HCT116 (cell line): ENCODE results near the gene KCNJ1. TPM values are rescaled to one million over a fixed set of nuclear protein-coding genes. Genes with fewer than 3 reads are reported as not detected.

Experiments used
- ATAC-seq: fragments of 200-7000 bp; cut with Tn5 transposase; 2 replicates; pipeline ENCODE4 v1.9.1; 2020; ENCODE audit warnings: mild to moderate bottlenecking, moderate library complexity
- BruUV-seq: library from RNA; stranded (reverse); fragments of 400-500 nt; replicated peaks from 2 replicates; lab custom pipeline; 2021; lab: Mats Ljungman, UMichigan
- CTCF ChIA-PET: fragments of 300-600 bp; sonication (Branson Sonifier 250); formaldehyde crosslinking; loops from one replicate; lab custom pipeline; 2021; ENCODE audit warnings: antibody characterized with exemption; lab: Charles Lee
- POLR2A ChIA-PET: fragments of 300-600, 350-600 bp; sonication (Branson Sonifier 250); formaldehyde crosslinking; loops from one replicate; lab custom pipeline; 2021; ENCODE audit warnings: antibody characterized with exemption; lab: Charles Lee
- RAD21 ChIA-PET, 2 experiments: fragments of 300-600 bp; sonication (Branson Sonifier 250); formaldehyde crosslinking; loops; one replicate each; lab custom pipeline; 2023; ENCODE audit warnings: low total read pairs in 2 of 2; ENCODE audit not compliant: uncharacterized antibody in 2 of 2, unreplicated experiment in 2 of 2, low non-redundant PET in 1 of 2; lab: Charles Lee
- DNase-seq: peaks from one replicate; pipeline ENCODE4 v3.0.0-alpha.2; 2010; ENCODE audit warnings: low read depth, low spot score
- H2AFZ ChIP-seq: fragments of 200-600 bp; shearing (Covaris generic), sonication (generic); 2 replicates; pipeline ENCODE4 v1.6.1; 2017; ENCODE audit warnings: low read depth, mixed run types, mixed read lengths, antibody characterized with exemption, low read length; ENCODE audit not compliant: poor library complexity, severe bottlenecking
- H3K27ac ChIP-seq: 2 replicates; pipeline ENCODE4 v1.5.1; 2012; ENCODE audit warnings: low read depth, low read length
- H3K27me3 ChIP-seq: fragments of 200-600 bp; sonication (generic); 2 replicates; pipeline ENCODE4 v1.6.1; 2016; ENCODE audit warnings: mixed run types, low read length, mixed read lengths; ENCODE audit not compliant: insufficient read depth
- H3K36me3 ChIP-seq, 2 experiments: fragments of 200-500 bp in 1 of 2; fragments of 200-600 bp in 1 of 2; sonication (Bioruptor generic) in 1 of 2; sonication (generic) in 1 of 2; 2 replicates each; pipeline versions ENCODE4 v1.5.1 to v1.6.1; 2014 to 2016; ENCODE audit warnings: low read length in 2 of 2, inconsistent platforms in 1 of 2, mixed read lengths in 1 of 2, mixed run types in 1 of 2; ENCODE audit not compliant: insufficient read depth in 2 of 2, control insufficient read depth in 1 of 2
- H3K4me1 ChIP-seq, 2 experiments: fragments of 200-600 bp in 1 of 2; sonication (generic) in 1 of 2; 2 replicates each; pipeline versions ENCODE4 v1.5.1 to v1.6.1; 2012 to 2017; ENCODE audit warnings: low read length in 2 of 2, inconsistent platforms in 1 of 2, mild to moderate bottlenecking in 1 of 2, mixed read lengths in 1 of 2, mixed run types in 1 of 2, moderate library complexity in 1 of 2; ENCODE audit not compliant: insufficient read depth in 2 of 2, control insufficient read depth in 1 of 2
- H3K4me2 ChIP-seq: fragments of 200-600 bp; sonication (generic); 2 replicates; pipeline ENCODE4 v1.6.1; 2017; ENCODE audit warnings: mixed run types, low read length, mixed read lengths
- H3K4me3 ChIP-seq, 2 experiments: fragments of 200-600 bp in 1 of 2; sonication (generic) in 1 of 2; replicated peaks in 1 of 2; 2 replicates each; pipeline ENCODE4 v1.5.1; 2011 to 2016; ENCODE audit warnings: low read length in 2 of 2, control low read depth in 1 of 2, low read depth in 1 of 2, mild to moderate bottlenecking in 1 of 2, mixed read lengths in 1 of 2, mixed run types in 1 of 2
- H3K79me2 ChIP-seq: fragments of 200-600 bp; sonication (generic); 2 replicates; pipeline ENCODE4 v1.6.1; 2017; ENCODE audit warnings: mild to moderate bottlenecking, mixed run types, low read length, moderate library complexity, mixed read lengths; ENCODE audit not compliant: insufficient read depth
- H3K9ac ChIP-seq: fragments of 200-600 bp; sonication (generic); 2 replicates; pipeline ENCODE4 v1.6.1; 2016; ENCODE audit warnings: low read length, mixed read lengths
- H3K9me2 ChIP-seq: fragments of 200-600 bp; sonication (generic), shearing (Covaris generic); 2 replicates; pipeline ENCODE4 v1.6.1; 2017; ENCODE audit warnings: mixed run types, mild to moderate bottlenecking, moderate library complexity; ENCODE audit not compliant: insufficient read depth
- H3K9me3 ChIP-seq, 2 experiments: fragments of 200-500 bp in 1 of 2; fragments of 200-600 bp in 1 of 2; sonication (Bioruptor generic) in 1 of 2; sonication (generic) in 1 of 2; 2 replicates each; pipeline ENCODE4 v1.6.1; 2014 to 2017; ENCODE audit warnings: low read length in 2 of 2, mixed read lengths in 2 of 2, inconsistent platforms in 1 of 2, low read depth in 1 of 2, mild to moderate bottlenecking in 1 of 2, mixed run types in 1 of 2, moderate library complexity in 1 of 2; ENCODE audit not compliant: control insufficient read depth in 1 of 2, insufficient read depth in 1 of 2
- H4K20me1 ChIP-seq: fragments of 200-600 bp; sonication (generic), shearing (Covaris generic); 2 replicates; pipeline ENCODE4 v1.6.1; 2017; ENCODE audit warnings: mixed run types, mild to moderate bottlenecking, moderate library complexity; ENCODE audit not compliant: insufficient read depth
- CEBPB ChIP-seq: IDR thresholded peaks from 2 replicates; pipeline ENCODE4 v1.6.1; 2012; ENCODE audit warnings: low read depth
- CTCF ChIP-seq, 3 experiments: fragments of 200-600 bp in 1 of 3; sonication (generic) in 1 of 3; IDR thresholded peaks in 2 of 3; conservative IDR thresholded peaks in 1 of 3; 2 replicates each; pipeline ENCODE4 v1.5.1; 2012 to 2017; ENCODE audit warnings: low read depth in 2 of 3, low read length in 2 of 3, antibody characterized with exemption in 1 of 3, borderline replicate concordance in 1 of 3, control low read depth in 1 of 3, mild to moderate bottlenecking in 1 of 3, mixed read lengths in 1 of 3, mixed run types in 1 of 3, moderate library complexity in 1 of 3; ENCODE audit not compliant: insufficient read depth in 1 of 3
- RAD21 ChIP-seq: IDR thresholded peaks from 2 replicates; pipeline ENCODE4 v1.6.1; 2012; ENCODE audit warnings: low read depth, mild to moderate bottlenecking
- TCF7L2 ChIP-seq: IDR thresholded peaks from 2 replicates; pipeline ENCODE4 v1.7.0; 2011; ENCODE audit warnings: borderline replicate concordance, inconsistent platforms; ENCODE audit not compliant: insufficient read depth, insufficient read length; ENCODE audit errors: extremely low read depth
- YY1 ChIP-seq: IDR thresholded peaks from 2 replicates; pipeline ENCODE4 v1.6.1; 2011; ENCODE audit warnings: low read length, low read depth, moderate library complexity, mild to moderate bottlenecking; ENCODE audit not compliant: insufficient replicate concordance; ENCODE audit errors: extremely low read depth
- ZBTB33 ChIP-seq: IDR thresholded peaks from 2 replicates; pipeline ENCODE4 v1.6.1; 2011; ENCODE audit warnings: mild to moderate bottlenecking, low read length, moderate library complexity; ENCODE audit not compliant: insufficient replicate concordance; ENCODE audit errors: extremely low read depth
- intact Hi-C: fragments of 100-400 bp; cut with micrococcal nuclease; formaldehyde crosslinking; loops from 2 replicates; pipeline ENCODE4 v1.10.0; 2022
- total RNA-seq: library from RNA; stranded (reverse); gene quantifications from one replicate; pipeline ENCODE4 v1.2.1, GENCODE V29; 2021; ENCODE audit not compliant: unreplicated experiment

The KCNJ1 gene
- total RNA-seq, 1 experiment from 2014 or later, result 0.15 TPM

GRCh38 chr11:128803011-128803410 is 64.1 kb downstream of the KCNJ1 start:
- H4K20me1 ChIP-seq, result no peaks in the 10 kb centered on the region
- no peak overlapping the region for H3K4me2 ChIP-seq
- H3K9me3 ChIP-seq, result no peaks in the 10 kb centered on the region
- H3K79me2 ChIP-seq, result no peaks in the 10 kb centered on the region
- ChIA-PET CTCF (interaction anchor here (0.9 to 1.4 kb wide), 5 partner anchors 13 to 645 kb away, joined by 3 to 10 read pairs (median 3); no protein-coding TSS in a partner anchor), POLR2A (no interaction called here), RAD21 (no interaction called here)
- BruUV-seq, result no TSS peak
- H3K4me1 ChIP-seq, result no peaks in the 10 kb centered on the region
- no peaks in the 10 kb centered on the region for H3K9me2 ChIP-seq
- no peak for TF ChIP-seq ZBTB33
- TF ChIP-seq TCF7L2, result no peak
- no peak for TF ChIP-seq CEBPB
- no peak overlapping the region for H3K9ac ChIP-seq
- H3K27ac ChIP-seq, result no peak overlapping the region
- no peak for ATAC-seq
- no peak for DNase-seq
- no peak overlapping the region for H2AFZ ChIP-seq
- no peak overlapping the region for H3K4me3 ChIP-seq
- H3K36me3 ChIP-seq, result no peaks in the 10 kb centered on the region
- H3K27me3 ChIP-seq, result peaks cover 41% of the 10 kb centered on the region
- intact Hi-C loops, result no loop called here

- no TSS peak for BruUV-seq
- no peak for TF ChIP-seq YY1
- TF ChIP-seq RAD21, result peak; percentile 38; the same call in 1 of the 2 replicates
- peak; percentile 38 to 69 (median 68); a peak in 5 of 6 replicates for TF ChIP-seq CTCF (IDR thresholded peaks at IDR 0.05 in 2 of 3, conservative IDR thresholded peaks at IDR 0.05 in 1 of 3; ENCODE audit: borderline replicate concordance in 1 of 3, insufficient read depth in 1 of 3, low read depth in 2 of 3, low read length in 2 of 3)
- TF ChIP-seq, all 23 proteins: peak for 2
- Histone ChIP-seq H3K9me2 (no peaks in the 10 kb centered on the region), H3K27ac (no peak overlapping the region), H3K4me3 (no peak overlapping the region), H3K4me2 (no peak overlapping the region), H3K9ac (no peak overlapping the region), H3K79me2 (no peaks in the 10 kb centered on the region), H3K9me3 (no peaks in the 10 kb centered on the region), H3K27me3 (peaks cover 36% of the 10 kb centered on the region), H4K20me1 (no peaks in the 10 kb centered on the region), H2AFZ (no peak overlapping the region), H3K4me1 (no peaks in the 10 kb centered on the region), H3K36me3 (no peaks in the 10 kb centered on the region)
- ChIA-PET POLR2A (no interaction called here), CTCF (interaction anchor here (0.6 to 1.4 kb wide), 6 partner anchors 14 to 645 kb away, joined by 3 to 10 read pairs (median 3); no protein-coding TSS in a partner anchor), RAD21 (no interaction called here)
- intact Hi-C loops, result no loop called here
- ATAC-seq, result peak; percentile 90
- DNase-seq, result peak; percentile 21
Observed at GRCh38 chr11:128802358-128802981, 64.6 kb downstream of the KCNJ1 start.
